ENCODE results near the gene FOXP1.

The FOXP1 gene

GRCh38 chr3:71317749-71318457 lies 265.6 kb downstream of the FOXP1 start:
- DNase-seq: no peak

- DNase-seq: no peak
Measured at GRCh38 chr3:71317140-71317539, 266.4 kb downstream of the FOXP1 start.

GRCh38 chr3:71316066-71316777 lies 267.3 kb downstream of the FOXP1 start:
- no peak for DNase-seq

DNA sequence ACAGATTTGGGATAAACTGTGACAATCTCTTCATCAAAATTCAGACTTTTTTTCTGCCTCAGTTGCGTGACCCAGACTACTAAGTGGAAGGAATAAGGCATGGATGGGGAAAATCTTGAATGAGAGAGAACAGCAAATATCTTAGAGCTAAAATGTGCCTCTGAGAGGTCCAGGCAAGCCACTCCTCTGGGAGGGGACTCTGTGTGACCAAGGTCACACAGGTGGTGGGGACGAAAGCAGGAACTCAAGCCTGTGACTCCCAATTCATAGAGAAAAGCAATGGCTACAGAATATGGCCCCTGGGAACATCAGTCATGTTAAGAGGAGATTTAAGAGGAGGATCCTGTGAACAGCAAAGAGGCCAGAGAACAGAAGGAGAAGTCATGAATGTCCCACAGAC lies 268.1 kb downstream of the FOXP1 start:
- no peak for DNase-seq

GRCh38 chr3:71313844-71314243 lies 269.7 kb downstream of the FOXP1 start:
- no peak for DNase-seq

DNA sequence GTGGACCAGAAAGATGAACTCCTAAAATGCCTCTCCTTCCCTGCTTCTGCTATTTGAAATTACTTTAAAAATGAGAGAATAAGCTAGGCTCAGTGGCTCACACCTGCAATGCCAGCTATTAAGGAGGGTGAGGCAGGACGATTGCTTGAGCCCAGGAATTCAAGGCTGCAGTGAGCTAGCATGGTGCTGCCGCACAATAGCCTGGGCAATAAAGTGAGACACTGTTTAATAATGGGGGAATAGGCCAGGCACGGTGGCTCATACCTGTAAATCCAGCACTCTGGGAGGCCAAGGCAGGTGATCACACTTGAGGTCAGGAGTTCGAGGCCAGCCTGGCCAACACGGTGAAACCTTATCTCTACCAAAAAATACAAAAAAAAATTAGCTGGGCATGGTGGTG lies 271.1 kb downstream of the FOXP1 start:
- no peak for DNase-seq

DNA sequence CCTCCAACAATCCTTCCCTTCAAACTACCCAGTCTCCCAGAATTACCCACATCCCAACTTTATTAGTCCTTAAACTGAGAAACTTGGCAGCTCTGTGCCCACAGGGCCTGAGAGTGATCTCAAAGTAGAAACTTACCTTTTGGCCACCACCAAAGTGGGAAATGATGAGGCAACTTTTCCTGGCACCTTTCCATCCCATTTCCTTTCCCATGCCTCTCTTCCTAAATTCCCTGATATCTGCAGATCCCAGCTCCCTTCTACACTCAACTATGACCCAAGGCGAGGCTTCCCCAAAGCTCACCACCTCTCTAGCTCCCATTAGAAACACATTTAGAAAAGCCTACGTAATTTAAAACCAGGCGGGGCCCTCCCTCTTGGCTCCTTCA lies 271.9 kb downstream of the FOXP1 start:
- no peak for DNase-seq

DNA sequence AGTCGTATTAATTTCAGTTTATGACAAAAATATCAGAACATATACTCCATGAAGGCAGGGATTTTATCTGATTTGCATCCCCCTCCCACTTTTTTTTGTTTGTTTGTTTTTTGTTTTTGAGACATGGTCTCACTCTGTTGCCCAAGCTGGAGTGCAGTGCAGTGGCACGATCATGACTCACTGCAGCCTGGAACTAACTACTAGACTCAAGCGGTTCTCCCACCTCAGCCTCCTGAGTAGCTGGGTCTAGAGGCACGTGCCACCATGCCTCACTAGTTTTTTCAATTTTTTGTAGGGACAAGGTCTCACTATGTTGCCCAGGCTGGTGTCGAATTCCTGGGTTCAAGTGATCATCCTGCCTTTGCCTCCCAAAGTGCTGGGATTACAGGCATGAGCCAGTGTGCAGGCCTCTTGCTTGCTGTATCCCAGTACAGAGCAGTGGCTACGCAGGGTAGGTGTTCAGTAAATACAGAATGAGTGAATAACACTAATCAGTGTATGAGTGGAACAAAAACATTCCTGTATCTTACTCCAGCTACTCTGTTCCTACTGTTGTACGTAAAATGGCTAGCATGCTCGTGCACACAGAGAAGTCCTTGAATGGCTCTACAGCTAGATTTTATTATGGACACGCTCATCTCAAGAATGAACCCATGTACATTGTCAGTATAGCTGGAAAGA lies 272.4 kb downstream of the FOXP1 start:
- DNase-seq: no peak

DNA sequence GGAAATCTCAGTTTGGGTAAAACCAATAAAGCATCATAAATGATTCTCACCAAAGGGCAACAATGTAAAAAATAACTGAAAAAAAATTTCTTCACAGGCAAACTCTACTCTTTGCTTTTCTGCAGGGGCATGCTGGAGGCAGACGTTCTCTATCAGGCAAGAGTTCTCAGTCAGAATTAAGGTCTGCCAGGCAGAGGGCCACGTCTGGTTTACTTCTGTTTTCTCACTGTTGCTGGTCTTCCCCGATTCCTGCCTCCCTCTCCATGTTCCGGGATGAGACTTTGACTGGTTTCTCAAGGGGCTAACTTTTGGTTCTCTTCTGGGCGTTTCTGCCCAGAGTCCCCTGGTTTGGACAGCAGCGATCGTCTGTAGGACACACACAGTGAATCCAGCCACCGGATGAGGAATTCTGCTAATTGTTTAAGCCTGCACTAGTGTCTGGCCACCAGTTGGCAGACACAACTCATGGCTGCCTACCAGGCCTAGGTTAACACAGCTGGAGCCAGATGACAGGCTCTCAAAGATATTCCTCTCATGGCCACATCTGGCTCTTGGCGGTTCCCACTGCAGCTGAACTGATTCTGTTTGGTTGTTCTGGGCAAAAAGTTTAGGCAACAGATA lies 273.1 kb downstream of the FOXP1 start:
- no peak for DNase-seq

DNA sequence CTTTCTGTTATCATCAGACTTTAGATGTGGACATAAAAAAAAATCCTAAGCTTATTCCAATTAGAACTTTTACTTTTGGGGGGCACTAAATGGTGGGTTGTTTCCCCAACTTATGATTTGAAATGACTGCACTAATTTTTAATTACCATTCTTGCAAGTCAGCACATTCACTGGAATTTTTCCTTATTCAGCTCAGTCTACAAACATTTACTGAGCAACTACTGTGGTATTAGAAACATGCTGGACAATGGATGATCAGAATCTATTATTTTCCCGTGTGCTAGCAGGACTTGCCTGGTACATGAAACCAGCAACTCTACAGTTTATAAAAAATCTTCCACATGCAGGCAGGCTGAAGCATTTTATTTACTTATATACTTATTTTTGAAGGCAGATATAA lies 273.6 kb downstream of the FOXP1 start:
- DNase-seq: no peak

GRCh38 chr3:71309342-71309741 lies 274.2 kb downstream of the FOXP1 start:
- DNase-seq: no peak

GRCh38 chr3:71308836-71309235 lies 274.7 kb downstream of the FOXP1 start:
- DNase-seq: no peak

GRCh38 chr3:71307991-71308697 lies 275.4 kb downstream of the FOXP1 start:
- DNase-seq: no peak

GRCh38 chr3:71305231-71306206 lies 278.0 kb downstream of the FOXP1 start:
- DNase-seq: no peak

DNA sequence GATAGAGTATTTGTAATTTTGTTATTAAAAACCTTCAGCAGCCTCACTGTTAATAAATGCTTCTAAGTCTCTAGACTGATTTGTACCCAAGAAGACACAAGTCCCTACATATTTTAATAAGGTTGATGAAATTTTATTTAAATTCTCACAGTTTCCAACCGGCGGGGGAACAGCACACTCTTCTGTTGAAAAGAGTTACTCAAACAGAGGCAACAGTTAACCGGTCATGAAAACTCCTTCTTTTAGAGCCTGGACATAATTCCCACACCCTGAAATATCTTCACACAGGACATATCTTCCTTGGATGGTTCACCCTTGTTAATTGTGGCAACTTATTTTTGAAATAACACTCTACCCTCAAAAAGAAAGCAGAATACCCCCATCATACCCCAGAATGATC lies 278.8 kb downstream of the FOXP1 start:
- no peak for DNase-seq

GRCh38 chr3:71304247-71304646 lies 279.3 kb downstream of the FOXP1 start:
- DNase-seq: no peak

DNA sequence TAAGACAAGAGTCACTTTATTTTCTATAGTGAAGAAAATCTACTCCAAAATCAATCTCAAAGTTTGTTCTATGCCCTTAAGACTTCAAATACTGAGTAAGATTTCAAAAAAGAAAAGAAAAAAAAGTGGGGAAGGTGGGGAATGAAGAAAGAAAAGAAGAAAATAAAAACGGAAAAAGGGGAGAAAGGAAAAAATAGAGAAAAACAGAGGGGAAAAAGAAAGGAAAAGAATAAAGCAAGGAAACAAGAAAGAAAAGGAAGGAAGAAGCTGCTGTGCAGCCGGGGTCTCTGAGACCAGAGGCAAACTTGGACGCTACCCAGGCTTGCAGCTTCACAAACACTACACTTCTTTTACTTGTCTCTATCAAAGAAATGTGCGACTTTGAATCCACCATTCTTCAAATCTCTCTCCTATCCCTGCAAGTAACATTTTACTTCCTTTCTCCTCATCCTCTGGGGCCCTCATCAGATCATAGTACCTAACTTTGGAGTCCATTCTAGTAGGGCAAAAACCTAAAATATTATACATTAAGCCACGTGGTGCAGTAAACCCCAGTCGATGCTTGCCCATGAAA lies 279.8 kb downstream of the FOXP1 start:
- DNase-seq: no peak

- DNase-seq: no peak
Measured at GRCh38 chr3:71302604-71303003, 280.9 kb downstream of the FOXP1 start.

GRCh38 chr3:71300951-71301393 lies 282.6 kb downstream of the FOXP1 start:
- DNase-seq: no peak

- DNase-seq: no peak
Measured at GRCh38 chr3:71299160-71299559, 284.4 kb downstream of the FOXP1 start.

DNA sequence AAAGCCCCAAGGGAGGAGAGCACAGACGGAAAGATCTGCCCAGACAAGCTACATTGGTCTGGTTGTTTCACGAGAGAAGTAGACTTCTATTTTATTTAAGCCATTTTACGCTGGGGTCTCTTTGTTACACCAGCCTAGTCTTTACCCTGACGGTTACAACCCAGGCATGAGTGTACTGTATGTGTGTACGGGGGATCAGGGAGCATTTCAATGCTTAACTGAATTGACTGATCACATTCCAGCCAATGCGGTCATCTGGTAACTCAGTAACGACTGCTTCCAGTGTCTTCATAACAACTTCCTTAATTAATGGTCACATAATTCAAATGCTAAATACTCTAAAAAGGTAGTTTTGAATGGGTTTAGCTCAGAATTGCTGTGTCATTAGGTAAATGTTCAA lies 288.6 kb downstream of the FOXP1 start:
- no peak for DNase-seq
